HUDEP-2 (cell line): ENCODE data around the gene CTSH.
"Not testable (repeated sequence)": the region's sequence is repeated elsewhere in the genome, so short reads cannot be mapped to it uniquely, and the experiment has no call there.

Source experiments
- DNase-seq, 76 experiments: peaks; one replicate each; lab custom pipeline; 2025; ENCODE audit not compliant: unreplicated experiment in 76 of 76; lab: John Stamatoyannopoulos, UW

CTSH gene

DNA sequence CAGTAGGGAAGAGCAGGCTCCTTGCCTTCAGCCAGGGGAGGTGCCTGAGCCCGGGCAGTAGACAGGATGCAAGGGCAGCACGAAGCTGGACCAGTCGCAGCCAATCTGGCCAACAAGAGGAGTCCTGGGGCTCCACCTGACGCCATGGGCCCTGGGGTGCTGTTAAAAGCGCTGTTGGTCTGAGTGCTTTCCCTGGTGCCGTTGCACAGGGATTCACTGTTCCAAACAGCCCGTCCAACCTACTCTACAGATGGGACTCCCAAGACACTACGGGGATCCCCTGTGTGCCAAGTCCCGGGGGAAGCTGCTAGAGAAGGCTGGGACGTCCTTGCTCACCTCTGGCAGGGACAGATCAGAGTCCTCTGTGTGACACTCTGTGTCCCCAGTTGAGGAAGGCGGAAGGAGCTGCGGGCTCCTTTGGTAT is 632 bp downstream of the CTSH start:
- no peak for DNase-seq

DNA sequence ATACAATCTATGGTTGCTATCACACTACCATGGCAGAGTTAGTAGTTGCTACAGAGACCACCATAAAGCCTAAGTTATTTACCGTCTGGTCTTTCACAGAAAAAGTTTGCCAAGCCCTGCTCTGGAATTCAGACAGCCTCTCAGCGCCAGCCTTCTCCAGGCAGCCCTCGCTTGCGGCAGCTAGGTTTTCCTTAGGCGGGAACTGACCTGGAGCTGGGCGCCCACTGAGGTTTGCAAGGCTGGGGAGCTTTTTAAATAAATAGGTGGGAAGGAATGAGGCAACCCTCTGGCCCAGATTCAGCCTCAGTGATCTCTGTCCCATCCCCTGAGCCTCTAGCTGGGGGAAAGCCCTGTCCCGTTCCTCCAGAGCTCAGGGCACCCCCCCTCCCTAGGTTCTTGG is 1.2 kb downstream of the CTSH start:
- DNase-seq, result no peak

DNA sequence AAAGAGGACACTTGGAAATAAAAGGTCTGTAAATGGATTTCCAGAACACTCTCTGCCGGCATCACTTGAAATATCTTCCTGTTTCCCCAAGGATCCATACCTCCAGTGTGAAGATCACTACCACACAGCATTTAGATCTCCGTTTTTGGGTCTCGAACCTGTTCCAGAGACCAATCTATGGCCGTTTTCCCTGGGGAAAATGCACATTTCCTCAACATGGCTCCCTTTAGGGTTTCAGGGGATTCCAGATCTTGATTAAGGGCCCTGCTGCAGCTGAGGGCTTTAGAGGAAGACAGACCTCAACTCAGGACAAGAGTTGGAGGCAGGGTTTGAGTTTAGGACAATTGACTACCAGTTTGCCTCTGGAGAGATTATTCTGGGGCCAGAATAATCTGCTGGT is 2.1 kb downstream of the CTSH start:
- no peak for DNase-seq

DNA sequence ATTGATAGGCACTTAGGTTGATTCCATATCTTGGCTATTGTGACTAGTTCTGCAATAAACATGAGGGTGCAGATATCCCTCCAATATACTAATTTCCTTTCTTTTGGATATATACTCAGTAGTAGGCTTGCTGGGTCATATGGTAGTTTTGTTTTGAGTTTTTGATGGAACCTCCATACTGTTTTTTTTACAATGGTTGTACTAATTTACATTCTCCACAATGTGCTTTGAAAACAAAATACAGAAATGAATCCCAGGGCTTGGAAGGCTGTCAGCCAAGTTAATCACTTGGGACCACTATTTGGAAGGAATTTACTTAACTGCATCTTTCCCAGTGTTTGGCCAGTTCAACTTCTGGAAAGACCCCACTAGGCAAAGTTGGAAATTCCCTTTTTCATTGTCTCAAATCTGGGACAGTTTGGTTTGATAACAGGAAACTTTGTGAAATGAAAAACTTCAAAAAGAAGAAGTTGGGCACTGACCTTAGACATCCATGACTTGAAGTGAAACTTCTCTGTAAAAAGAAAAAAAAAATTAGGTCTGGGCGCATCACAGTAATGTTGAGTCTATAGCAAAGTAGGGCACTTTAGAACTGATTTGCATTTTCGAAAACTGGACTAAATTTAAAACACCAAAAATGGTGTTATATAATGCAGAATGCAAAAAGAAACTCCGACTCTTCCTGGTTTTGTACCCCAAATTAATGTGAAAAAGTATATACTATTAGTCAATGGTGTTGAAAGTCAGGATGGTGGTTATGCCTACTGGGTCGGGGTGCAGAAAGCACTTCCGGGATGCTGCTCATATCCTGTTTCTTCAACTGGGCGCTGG is 6.0 kb downstream of the CTSH start:
- DNase-seq, result no peak

DNA sequence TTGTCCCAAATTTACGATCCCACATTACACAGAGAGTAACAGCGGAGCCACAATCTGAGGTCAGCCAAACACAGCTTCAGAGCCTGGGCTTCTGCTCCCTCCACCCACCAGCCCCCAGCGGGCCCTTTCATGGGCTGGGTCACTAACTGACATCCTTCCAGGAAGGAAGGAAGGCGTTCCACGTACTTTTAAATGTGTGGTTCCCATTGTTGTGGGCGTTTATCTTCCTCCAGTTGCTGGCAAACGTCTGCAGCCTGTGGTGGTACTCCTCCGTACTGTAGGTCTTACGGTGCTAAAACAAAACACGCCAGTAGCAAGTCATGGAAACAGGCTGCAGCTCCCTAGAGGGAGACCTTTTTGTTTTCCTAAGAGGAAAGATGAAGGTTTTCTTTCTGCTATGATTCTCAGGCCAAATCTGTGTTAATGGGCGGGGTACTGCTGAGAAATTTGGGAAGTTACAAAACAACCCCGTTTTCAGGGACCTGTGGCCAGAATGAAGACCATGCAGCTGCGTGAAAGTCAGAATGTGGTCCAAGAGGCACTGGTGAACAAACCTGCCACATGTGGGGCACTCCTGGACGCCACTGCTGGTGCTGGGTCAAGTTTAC is 7.6 kb downstream of the CTSH start:
- peak in 37 of 76 experiments; percentile 3 to 76 (median 25) for DNase-seq

DNA sequence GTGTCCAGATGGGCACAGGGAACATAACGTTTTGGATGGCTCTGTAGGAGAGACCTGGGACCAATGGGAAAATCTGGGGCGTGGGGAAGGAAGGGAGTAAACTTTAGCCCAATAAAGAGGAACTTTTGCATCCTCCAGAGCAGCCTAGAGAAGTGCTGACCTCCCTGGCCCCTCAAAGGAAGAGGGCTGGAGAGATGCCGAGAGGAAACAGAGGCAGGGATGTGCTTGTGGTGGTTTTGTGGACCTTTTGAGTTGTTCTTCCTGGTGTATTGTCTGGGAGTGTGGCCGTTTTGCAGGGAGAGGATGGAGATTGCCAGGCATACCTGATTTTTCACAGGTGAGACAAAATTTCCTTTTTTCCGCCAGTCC is 10.2 kb downstream of the CTSH start:
- DNase-seq, result no peak

DNA sequence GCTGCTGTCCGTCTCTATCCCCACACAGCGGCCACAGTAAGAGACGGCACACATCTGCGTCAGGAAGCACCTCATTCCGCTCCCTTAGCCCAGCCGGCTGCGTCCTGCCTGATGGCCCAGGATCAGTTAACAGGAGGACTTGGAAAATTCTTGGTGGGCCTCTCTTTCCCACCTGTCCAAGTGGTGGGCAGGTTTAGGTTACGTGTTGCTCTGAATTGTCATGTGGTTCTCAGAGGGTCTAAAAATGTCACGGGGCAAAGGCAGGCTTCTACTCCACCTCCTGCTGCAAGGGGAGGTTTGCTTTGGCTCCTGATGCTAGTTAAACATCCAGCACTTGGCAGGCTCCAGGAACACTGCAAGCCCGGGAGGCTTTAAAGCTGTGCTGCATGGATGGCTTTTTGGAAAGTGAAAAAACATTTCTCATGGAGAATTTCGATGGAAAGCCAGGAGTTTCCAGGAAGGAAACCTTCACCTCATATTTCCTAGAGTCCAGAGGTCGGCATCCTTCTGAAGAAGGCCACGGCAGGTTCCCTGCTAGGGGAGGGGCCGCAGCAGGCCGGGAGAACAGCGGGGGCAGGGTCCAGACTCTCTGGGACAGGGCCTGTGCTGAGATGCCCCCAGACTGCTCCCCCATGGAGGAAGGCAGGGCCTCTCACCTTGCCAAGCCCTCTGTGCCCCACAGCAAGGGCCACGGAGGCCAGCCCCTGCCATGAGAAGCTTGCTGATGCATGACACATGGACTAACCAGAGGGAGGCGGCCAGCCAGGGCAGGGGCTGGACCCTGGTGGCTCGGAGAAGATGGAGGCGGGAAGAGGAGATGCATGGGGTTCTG is 10.8 kb downstream of the CTSH start:
- DNase-seq, result no peak

DNA sequence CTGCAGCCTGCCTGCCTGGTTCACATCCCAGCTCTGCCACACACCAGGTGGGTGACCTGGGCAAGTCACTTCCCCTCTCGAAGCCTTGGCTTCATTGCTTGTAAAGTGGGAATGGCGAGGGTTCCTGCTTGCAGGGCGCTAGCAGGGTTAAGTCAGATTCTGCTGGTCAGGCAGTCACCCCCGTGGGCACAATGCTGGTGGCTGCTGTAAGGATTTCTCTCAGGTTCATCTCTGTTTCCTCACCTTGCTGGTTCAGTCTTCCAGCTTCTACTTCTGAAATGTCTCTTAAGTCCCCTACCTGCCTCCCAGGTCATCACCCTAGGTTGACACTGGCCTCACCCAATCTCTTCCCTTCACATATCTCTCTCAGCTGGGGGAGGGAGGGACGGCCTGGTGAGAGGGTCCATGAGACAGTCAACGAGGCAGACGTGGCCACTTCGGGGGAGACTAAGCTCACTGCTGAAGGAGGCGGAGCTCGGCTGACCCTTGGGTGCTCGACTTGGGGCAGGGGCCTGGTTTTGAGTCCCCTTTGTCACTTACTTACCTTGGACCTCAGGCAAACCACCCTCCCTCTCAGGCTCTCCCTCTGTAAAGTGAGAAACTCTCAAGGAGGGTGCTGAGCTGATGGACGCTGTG is 11.5 kb downstream of the CTSH start:
- no peak for DNase-seq

DNA sequence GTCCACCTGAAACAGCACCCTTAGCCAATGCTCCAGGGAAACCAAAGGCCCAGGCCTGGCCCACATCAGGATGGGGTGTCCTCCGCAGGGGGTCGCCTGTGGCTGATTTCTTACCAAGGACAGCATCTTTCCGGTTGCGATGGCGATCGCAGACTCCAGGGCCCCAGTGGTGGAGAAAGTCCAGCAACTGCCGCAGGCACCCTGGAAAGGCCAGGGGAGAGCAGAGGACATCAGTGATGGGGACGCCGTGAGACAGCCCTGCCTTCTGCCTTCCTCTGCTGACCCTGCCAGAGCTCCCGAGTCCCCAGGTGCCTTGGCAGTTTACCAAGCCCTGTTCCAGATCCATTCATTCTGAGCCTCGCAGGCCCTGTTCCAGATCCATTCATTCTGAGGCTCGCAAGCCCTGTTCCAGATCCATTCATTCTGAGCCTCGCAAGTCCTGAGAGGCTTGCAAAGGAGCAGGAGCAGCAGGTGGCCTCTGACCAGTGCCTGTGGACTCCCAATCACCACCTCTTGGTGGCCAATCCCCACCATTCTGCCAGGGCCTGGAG is 12.5 kb downstream of the CTSH start:
- no peak for DNase-seq

DNA sequence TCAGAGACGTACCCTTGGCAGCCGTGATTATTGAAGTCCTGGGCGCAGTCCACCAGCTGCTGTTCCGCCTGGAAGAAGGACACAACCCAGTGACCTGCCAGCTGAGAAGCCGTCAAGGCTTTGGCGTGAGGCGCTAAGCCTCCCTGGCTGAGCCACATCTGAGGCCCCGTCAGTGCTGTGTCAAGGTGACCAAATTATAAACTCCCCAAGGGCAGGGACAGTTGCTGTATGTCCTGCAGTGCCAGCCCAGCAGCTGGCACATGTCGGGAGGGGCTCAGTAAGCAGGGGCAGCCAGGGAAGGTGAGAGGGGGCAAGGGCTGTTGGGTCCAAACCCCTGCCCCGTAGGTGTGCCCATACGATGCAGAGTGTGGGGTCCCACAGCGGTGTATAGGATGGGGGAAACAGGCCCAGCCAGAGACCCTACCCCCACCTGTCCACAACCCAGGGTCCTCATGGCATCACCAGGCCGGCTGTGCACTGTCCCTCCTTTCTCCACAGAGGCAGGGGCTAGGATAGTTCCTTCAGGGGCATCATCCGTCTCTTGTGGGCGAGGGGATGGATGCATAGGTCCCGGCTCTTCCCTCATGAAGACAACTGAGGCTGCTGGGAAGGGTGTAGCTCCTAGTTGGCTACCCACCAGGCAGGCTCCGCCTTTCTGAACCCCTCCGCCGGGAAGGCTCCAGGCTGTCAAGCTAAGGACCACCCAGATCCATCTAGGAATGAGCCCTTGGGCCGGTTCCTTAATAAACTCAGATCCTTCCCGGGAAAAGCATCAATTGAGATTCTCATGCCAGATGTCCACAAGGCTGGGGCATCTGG is 13.2 kb downstream of the CTSH start:
- DNase-seq, result no peak

DNA sequence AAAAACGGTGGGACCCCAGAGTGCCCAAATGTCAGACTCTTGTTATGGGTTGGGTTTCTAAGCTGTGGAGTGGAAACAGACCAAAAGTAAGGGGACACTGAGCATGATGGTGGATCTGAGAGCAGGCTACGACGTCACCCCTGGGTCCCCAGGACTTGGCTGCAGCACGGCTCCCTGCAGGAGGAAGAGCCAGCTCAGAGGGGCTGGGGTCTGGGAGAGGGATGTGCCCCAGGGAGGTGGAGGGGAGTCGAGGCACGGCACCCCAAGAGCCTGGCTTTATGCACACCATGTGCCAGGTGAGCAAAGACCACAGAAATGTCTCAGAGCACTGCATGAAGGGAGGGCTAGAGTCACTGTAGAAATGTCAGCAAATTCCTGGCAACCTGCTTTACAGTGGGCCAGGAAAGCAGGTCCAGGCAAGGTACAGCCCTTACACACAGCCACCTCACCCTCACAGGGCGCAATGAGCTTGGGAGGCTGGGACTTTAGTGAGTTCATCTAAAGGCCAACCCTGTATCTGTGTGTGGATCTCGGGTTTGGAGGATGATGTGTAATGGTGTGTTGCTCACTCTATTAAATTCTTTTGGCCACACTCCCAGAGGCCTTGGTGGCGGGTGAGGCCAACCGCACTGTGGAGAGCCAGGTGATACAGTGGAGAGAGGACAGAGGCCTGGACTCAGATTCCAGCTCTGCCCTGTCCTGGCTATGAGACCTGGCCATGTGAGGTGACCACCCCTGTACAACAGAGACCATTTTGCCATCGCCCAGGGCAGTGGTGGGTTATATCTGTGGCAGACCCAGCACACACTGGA is 14.1 kb downstream of the CTSH start:
- peak in 34 of 76 experiments; percentile 5 to 64 (median 34) for DNase-seq

DNA sequence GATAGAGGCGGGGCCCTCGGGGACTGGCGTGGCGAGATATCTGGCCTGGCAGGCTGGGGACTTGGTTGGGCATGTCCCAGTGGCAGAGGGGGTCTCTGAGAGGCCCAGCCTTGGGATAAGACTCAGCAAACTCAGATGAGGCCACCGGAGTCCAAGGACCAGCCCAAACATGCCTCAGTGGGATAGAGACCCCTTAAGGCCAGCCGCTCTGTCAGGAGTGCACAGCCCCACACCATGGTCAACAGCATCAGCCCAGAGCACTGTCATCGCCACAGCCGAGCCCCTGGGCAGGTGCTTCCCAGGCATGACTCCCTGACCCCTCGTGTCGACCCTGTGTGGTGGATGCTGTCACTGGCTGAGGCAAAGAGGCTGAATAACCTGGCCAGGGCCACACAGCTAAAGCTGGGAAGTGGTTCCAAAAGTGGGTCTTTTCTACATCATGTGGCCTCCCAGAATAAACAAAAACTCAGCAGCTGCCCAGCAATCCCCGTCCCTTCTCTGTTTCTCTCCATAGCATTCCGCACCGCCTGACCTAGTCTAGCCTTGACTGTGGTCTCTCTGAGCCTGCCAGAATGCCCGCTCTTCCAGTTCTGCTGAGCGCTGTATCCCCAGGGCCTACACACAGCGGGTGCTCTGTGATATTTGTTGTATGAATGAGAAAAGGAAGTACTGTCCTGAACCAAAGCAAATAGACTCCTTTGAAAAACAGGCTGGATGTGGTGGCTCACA is 15.1 kb downstream of the CTSH start:
- no peak for DNase-seq

DNA sequence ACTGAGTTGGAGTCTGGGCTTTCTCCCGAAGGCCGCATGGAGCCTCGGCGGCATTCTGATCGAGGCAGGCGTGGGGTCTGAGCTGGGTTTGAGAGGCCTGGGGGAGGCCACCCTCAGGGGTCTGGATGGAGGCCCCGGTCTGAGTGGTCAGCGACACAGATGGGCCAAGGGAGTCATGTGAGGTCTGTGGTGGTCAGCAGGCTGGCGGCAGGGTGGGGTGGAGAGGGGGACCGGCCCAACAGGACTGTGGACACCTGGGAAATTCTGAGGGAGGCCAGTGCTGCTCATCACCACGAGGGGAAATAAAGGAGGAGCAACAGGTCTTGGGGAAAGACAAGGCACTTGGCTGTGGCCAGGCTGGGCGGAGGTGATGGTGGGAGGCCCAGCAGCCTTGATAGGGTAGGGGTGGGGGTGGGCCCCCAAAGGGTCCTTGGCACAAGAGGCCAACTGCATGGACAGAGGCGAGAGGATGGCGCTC is 16.2 kb downstream of the CTSH start:
- no peak for DNase-seq

DNA sequence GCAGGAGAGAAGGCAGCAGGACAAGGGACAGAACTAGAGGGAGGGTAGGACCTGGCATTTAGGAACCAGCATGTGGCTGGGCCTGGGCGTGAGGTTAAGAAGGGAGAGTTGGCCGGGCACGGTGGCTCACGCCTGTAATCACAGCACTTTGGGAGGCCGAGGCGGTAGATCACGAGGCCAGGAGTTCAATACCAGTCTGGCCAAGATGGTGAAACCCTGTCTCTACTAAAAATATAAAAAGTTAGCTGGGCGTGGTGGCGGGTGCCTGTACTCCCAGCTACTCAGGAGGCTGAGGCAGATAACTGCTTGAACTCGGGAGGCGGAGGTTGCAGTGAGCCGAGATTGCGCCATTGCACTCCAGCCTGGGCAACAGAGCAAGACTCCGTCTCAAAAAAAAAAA is 16.7 kb downstream of the CTSH start:
- not testable (repeated sequence) for DNase-seq

DNA sequence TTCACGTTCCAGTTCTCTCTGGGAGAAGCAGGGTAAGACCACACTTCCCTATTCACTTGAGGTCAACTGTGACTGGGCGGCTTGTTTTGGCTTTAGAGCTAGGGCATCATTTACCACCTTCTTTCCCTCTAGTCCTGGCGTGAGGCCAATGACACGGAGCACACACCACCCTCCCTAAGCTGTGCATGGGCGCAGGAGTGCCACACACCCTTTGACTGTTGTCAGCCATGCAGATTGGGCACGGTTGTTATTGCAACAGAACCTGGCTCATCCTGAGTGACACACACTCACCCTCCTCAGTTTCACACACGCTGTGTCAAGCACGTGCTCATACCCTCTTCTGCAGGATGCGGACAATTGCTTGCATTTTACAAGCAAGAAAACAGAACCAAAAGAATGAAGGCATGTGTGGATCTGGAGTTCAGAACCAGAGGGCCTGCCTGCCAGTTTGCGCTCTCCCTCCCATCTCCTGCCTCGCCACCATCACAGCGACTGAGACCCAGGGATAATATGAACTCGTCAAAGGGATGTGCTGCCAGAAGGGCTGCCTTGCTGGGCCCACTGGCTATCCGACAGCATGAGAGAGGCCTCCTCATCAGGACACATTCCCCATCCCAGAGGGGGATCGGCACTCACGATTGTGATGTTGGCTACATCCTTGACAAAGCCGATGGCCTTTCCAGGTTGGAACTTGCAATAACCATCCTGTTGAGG is 17.6 kb downstream of the CTSH start:
- DNase-seq, result no peak

DNA sequence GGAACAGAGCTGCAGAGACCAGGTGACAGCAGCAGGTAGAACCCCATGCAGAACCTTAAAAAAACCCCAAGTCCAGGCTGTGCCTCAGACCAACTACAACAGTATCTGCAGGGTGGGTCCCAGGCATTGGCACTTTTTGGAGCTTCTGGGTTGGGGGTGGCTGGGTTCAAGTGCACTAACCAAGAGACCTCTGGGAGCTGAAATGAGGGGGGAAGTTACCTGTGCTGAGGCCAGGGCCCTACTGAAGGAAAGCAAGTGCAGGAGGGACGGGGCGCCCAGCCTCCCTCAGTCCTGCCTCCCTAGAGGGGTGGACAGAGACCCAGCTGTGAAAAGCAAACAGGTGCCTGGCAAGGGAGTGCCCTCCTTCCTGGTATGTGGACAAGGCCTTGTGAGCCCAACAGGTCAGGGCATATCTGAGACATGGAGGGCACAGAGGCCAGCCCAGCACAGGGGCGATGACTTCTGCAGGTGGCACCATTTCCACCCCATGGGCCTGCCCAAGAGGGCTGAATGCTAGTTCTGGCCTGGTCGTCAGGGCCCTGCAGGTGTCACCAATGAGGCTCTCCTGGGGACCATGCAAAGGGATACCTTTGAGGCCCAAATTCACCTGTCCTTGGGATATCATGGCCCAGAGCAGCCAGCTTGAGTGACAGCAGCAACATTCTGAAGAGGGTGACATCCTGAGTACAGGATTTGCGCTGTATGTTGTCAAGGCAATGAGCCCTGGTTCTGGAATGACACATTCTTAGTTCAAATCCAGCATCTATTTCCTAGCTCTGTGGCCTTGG is 18.7 kb downstream of the CTSH start:
- no peak for DNase-seq

DNA sequence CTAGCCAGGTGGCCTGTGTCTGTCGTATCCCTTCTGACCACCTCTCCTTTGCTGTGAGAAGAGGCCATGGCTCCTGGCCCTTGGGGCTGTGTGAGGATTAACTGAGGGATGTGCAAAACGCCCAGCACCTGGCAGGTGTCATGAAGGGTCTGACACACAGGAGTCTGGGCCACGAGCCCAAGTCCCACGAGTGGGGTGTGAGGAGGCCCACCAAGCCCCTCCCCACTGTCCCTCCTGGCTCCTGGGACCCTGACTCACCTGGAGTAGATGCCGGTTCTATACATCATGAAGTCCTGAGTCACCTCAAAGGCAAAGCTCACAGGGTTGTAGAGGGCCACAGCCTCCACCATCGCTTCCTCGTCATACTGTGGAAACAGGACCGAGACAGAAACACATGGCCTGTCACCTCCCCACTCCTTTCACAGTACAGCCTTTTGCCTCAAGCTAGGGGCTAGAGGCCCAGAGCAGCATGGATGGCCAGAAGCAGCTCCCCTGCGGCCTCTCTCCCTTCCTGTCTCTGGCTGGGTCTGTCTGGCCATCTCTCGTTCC is 19.7 kb downstream of the CTSH start:
- no peak for DNase-seq
